Mammary epithelial cell (primary cell): Measurements from ENCODE around the gene RIC1.

Source experiments
- EZH2 ChIP-seq: IDR thresholded peaks from 2 replicates; pipeline ENCODE4 v1.6.1; 2012; ENCODE audit warnings: low read length, inconsistent platforms, borderline replicate concordance
- TF ChIP-seq, protein P1 (sequence below), 2 donors: IDR thresholded peaks in 1 of 2; conservative IDR thresholded peaks in 1 of 2; 2 replicates each; pipeline ENCODE4 v1.5.1; 2011 to 2012; ENCODE audit warnings: inconsistent platforms in 2 of 2, low read length in 2 of 2, mild to moderate bottlenecking in 2 of 2, control low read depth in 1 of 2, low read depth in 1 of 2; ENCODE audit not compliant: insufficient read depth in 1 of 2; ENCODE audit errors: extremely low read depth in 1 of 2

DNA sequence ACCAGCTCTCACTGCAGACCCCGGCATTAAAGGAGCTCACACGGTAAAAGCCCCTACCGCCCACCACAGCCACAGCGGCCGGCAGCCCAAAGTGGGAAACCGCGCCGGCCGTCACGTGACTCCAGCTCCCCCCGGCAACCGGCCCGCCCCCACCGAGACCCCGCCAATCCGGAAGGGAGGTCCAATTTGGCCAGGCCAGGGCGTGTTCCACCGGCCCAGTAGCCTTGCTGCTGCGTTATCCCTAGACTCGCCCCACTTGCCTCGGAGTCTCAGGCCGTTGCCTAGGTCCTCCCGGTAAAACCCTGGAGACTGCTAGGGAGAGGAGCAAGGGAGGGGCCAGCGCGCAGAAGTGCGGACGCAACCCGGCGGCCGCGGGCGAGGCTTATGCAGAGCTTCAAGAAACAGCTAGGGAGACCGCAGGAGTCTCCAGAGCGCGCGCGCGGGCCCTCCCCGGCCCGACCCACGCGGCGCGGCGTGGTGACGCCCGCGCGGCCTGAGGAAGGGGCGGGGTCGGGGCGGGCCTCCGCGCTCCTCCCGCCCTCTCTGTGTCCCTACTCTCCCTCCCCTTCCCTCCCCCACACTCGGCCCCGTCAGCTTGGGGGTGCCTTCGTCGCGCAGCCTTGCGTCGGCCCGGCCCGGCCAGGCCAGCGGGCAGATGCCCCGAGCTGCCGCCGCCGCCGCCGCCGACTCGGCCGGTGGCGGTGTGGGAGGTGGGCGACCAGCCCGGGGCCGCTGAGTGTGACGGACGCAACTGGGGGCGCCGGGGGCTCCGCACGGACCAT is at the start of gene RIC1:
- TF ChIP-seq EZH2 = no peak
- TF ChIP-seq, protein P1, sequence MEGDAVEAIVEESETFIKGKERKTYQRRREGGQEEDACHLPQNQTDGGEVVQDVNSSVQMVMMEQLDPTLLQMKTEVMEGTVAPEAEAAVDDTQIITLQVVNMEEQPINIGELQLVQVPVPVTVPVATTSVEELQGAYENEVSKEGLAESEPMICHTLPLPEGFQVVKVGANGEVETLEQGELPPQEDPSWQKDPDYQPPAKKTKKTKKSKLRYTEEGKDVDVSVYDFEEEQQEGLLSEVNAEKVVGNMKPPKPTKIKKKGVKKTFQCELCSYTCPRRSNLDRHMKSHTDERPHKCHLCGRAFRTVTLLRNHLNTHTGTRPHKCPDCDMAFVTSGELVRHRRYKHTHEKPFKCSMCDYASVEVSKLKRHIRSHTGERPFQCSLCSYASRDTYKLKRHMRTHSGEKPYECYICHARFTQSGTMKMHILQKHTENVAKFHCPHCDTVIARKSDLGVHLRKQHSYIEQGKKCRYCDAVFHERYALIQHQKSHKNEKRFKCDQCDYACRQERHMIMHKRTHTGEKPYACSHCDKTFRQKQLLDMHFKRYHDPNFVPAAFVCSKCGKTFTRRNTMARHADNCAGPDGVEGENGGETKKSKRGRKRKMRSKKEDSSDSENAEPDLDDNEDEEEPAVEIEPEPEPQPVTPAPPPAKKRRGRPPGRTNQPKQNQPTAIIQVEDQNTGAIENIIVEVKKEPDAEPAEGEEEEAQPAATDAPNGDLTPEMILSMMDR (conservative IDR thresholded peaks at IDR 0.05 in 1 of 2, IDR thresholded peaks at IDR 0.05 in 1 of 2; ENCODE audit: extremely low read depth in 1 of 2, insufficient read depth in 1 of 2, low read depth in 1 of 2, low read length in 2 of 2) = no peak
